IMR-90 (cell line): ENCODE measurements around the gene PNKD. TPM values are rescaled to one million over a fixed set of nuclear protein-coding genes. Genes with fewer than 3 reads are reported as not detected.

Experiments used
- ATAC-seq: fragments of 200-7000 bp; cut with Tn5 transposase; 2 replicates; pipeline ENCODE4 v1.9.1; 2020; ENCODE audit warnings: low read depth, mild to moderate bottlenecking, moderate library complexity
- BruUV-seq: library from RNA; stranded (reverse); fragments of 400-500 nt; replicated peaks from 2 replicates; lab custom pipeline; 2021; lab: Mats Ljungman, UMichigan
- CTCF ChIA-PET: fragments of 300-600 bp; formaldehyde crosslinking; extraction: SDS; loops from one replicate; lab custom pipeline; 2021; ENCODE audit warnings: antibody characterized with exemption; lab: Yijun Ruan, JAX
- POLR2A ChIA-PET: fragments of 300-600 bp; sonication (Branson Sonifier 250); formaldehyde crosslinking; loops from one replicate; lab custom pipeline; 2022; ENCODE audit warnings: antibody characterized with exemption; ENCODE audit not compliant: unreplicated experiment; lab: Charles Lee
- DNase-seq: peaks from one replicate; pipeline ENCODE4 v3.0.0; 2013
- H2AFZ ChIP-seq: replicated peaks from 2 replicates; pipeline ENCODE3; 2013; ENCODE audit warnings: low read length, mild to moderate bottlenecking; ENCODE audit not compliant: poor library complexity
- H2AK5ac ChIP-seq: 2 replicates; pipeline ENCODE4 v1.6.1; 2013; ENCODE audit warnings: low read depth, low read length, inconsistent platforms
- H2AK9ac ChIP-seq: replicated peaks from 2 replicates; pipeline ENCODE3; 2013; ENCODE audit warnings: mild to moderate bottlenecking, low read depth, low read length, moderate library complexity; ENCODE audit not compliant: poor library complexity
- H2BK120ac ChIP-seq: 2 replicates; pipeline ENCODE4 v1.6.1; 2013; ENCODE audit warnings: low read depth, low read length, inconsistent platforms
- H2BK15ac ChIP-seq: 3 replicates; pipeline ENCODE4 v1.6.1; 2013; ENCODE audit warnings: low read depth, low read length, inconsistent platforms
- H2BK20ac ChIP-seq: 2 replicates; pipeline ENCODE4 v1.6.1; 2013; ENCODE audit warnings: low read depth, mild to moderate bottlenecking, inconsistent platforms, low read length, moderate library complexity
- H2BK5ac ChIP-seq: 2 replicates; pipeline ENCODE4 v1.6.1; 2013; ENCODE audit warnings: mild to moderate bottlenecking, low read depth, low read length, inconsistent platforms; ENCODE audit not compliant: poor library complexity, severe bottlenecking
- H3K14ac ChIP-seq: replicated peaks from 2 replicates; pipeline ENCODE4 v1.6.1; 2013; ENCODE audit warnings: low read depth, low read length, inconsistent platforms
- H3K18ac ChIP-seq: 2 replicates; pipeline ENCODE4 v1.6.1; 2013; ENCODE audit warnings: low read depth, low read length, control low read depth
- H3K23ac ChIP-seq: 2 replicates; pipeline ENCODE4 v1.6.1; 2013; ENCODE audit warnings: low read depth, low read length, inconsistent platforms
- H3K27ac ChIP-seq: 2 replicates; pipeline ENCODE4 v1.5.1; 2013; ENCODE audit warnings: mild to moderate bottlenecking, control low read depth, low read length; ENCODE audit not compliant: insufficient read depth
- H3K27me3 ChIP-seq: 2 replicates; pipeline ENCODE4 v1.6.1; 2013; ENCODE audit warnings: low read length; ENCODE audit not compliant: control insufficient read depth, insufficient read depth
- H3K36me3 ChIP-seq: 2 replicates; pipeline ENCODE4 v1.6.1; 2013; ENCODE audit warnings: low read length, mixed read lengths; ENCODE audit not compliant: control insufficient read depth, insufficient read depth
- H3K4ac ChIP-seq: 2 replicates; pipeline ENCODE4 v1.6.1; 2013; ENCODE audit warnings: low read depth, low read length, inconsistent platforms
- H3K4me1 ChIP-seq: 2 replicates; pipeline ENCODE4 v1.6.1; 2013; ENCODE audit warnings: low read length, mixed read lengths; ENCODE audit not compliant: control insufficient read depth, insufficient read depth
- H3K4me2 ChIP-seq: 2 replicates; pipeline ENCODE4 v1.6.1; 2013; ENCODE audit warnings: low read depth, mild to moderate bottlenecking, control low read depth, low read length, moderate library complexity
- H3K4me3 ChIP-seq: 2 replicates; pipeline ENCODE4 v1.5.1; 2013; ENCODE audit warnings: low read depth, mild to moderate bottlenecking, control low read depth, low read length, moderate library complexity; ENCODE audit not compliant: insufficient read depth
- H3K56ac ChIP-seq: 2 replicates; pipeline ENCODE4 v1.6.1; 2013; ENCODE audit warnings: low read length, inconsistent platforms; ENCODE audit not compliant: insufficient read depth; ENCODE audit errors: extremely low read depth
- H3K79me1 ChIP-seq, 2 experiments: 2 replicates each; pipeline ENCODE4 v1.6.1; 2013; ENCODE audit warnings: low read length in 2 of 2, inconsistent platforms in 1 of 2, low read depth in 1 of 2
- H3K9ac ChIP-seq: 2 replicates; pipeline ENCODE4 v1.6.1; 2013; ENCODE audit warnings: low read depth, low read length, control low read depth
- H3K9me1 ChIP-seq: 2 replicates; pipeline ENCODE4 v1.6.1; 2013; ENCODE audit warnings: low read length, inconsistent platforms; ENCODE audit not compliant: insufficient read depth
- H3K9me3 ChIP-seq: 2 replicates; pipeline ENCODE4 v1.6.1; 2013; ENCODE audit warnings: low read length; ENCODE audit not compliant: control insufficient read depth, insufficient read depth
- H4K20me1 ChIP-seq: 2 replicates; pipeline ENCODE4 v1.6.1; 2013; ENCODE audit warnings: low read length, inconsistent platforms; ENCODE audit not compliant: insufficient read depth
- H4K5ac ChIP-seq: 2 replicates; pipeline ENCODE4 v1.6.1; 2013; ENCODE audit warnings: mild to moderate bottlenecking, low read depth, low read length, control low read depth
- H4K8ac ChIP-seq, 2 experiments: 2 replicates each; pipeline ENCODE4 v1.6.1; 2013; ENCODE audit warnings: low read depth in 2 of 2, low read length in 2 of 2, control low read depth in 1 of 2, inconsistent platforms in 1 of 2
- H4K91ac ChIP-seq: 2 replicates; pipeline ENCODE4 v1.6.1; 2013; ENCODE audit warnings: low read depth, low read length, inconsistent platforms; ENCODE audit not compliant: insufficient read depth
- BHLHE40 ChIP-seq: fragments of 150-350 bp; IDR thresholded peaks from 2 replicates; pipeline ENCODE4 v1.6.1; 2016; ENCODE audit warnings: mild to moderate bottlenecking, low read depth, low read length
- CEBPB ChIP-seq: IDR thresholded peaks from 2 replicates; pipeline ENCODE4 v1.6.1; 2012; ENCODE audit warnings: low read depth, low read length, improper control_type of control experiment
- CHD1 ChIP-seq: IDR thresholded peaks from 2 replicates; pipeline ENCODE4 v1.6.1; 2012; ENCODE audit warnings: low read depth, low read length, improper control_type of control experiment
- FOS ChIP-seq: fragments of 150-350 bp; IDR thresholded peaks from 2 replicates; pipeline ENCODE4 v1.6.1; 2016; ENCODE audit warnings: low read depth, low read length
- MAFK ChIP-seq: IDR thresholded peaks from 2 replicates; pipeline ENCODE4 v1.6.1; 2012; ENCODE audit warnings: low read depth, low read length, improper control_type of control experiment
- MAZ ChIP-seq: IDR thresholded peaks from 2 replicates; pipeline ENCODE4 v1.6.1; 2012; ENCODE audit warnings: low read depth, mild to moderate bottlenecking, low read length, improper control_type of control experiment, moderate library complexity, borderline replicate concordance
- MXI1 ChIP-seq: IDR thresholded peaks from 2 replicates; pipeline ENCODE4 v1.6.1; 2012; ENCODE audit warnings: low read depth, mild to moderate bottlenecking, low read length, moderate library complexity, borderline replicate concordance
- NFE2L2 ChIP-seq: fragments of 150-350 bp; IDR thresholded peaks from 2 replicates; pipeline ENCODE4 v1.6.1; 2016; ENCODE audit warnings: low read depth, mild to moderate bottlenecking, low read length
- POLR2A ChIP-seq: IDR thresholded peaks from 2 replicates; pipeline ENCODE4 v1.6.1; 2012; ENCODE audit warnings: mild to moderate bottlenecking, low read depth, low read length
- RAD21 ChIP-seq: IDR thresholded peaks from 2 replicates; pipeline ENCODE4 v1.6.1; 2012; ENCODE audit warnings: low read length, improper control_type of control experiment
- RCOR1 ChIP-seq: IDR thresholded peaks from 2 replicates; pipeline ENCODE4 v1.6.1; 2012; ENCODE audit warnings: mild to moderate bottlenecking, low read length, improper control_type of control experiment; ENCODE audit not compliant: insufficient replicate concordance
- RFX5 ChIP-seq: IDR thresholded peaks from 2 replicates; pipeline ENCODE4 v1.8.0; 2012; ENCODE audit warnings: low read depth, mild to moderate bottlenecking, low read length, moderate library complexity
- SMC3 ChIP-seq: fragments of 150-350 bp; IDR thresholded peaks from 2 replicates; pipeline ENCODE4 v1.6.1; 2016; ENCODE audit warnings: low read depth, mild to moderate bottlenecking, antibody characterized with exemption, low read length, moderate library complexity
- WGBS, 2 experiments: methylation state at CpG; one replicate each; pipeline versions ENCODE4 v1.1.5 to v1.1.7; 2013; ENCODE audit warnings: missing lambda C conversion rate in 2 of 2; ENCODE audit not compliant: insufficient read length in 1 of 2; ENCODE audit errors: extremely low coverage in 2 of 2; 5-methylcytosine and 5-hydroxymethylcytosine counted together
- dilution Hi-C: fragments of 300-500 bp; cut with HindIII; formaldehyde crosslinking; loops from one replicate; pipeline ENCODE4 v1.14.3; 2018; ENCODE audit warnings: low sequenced_read_pairs; ENCODE audit not compliant: unreplicated experiment
- in situ Hi-C: fragments of 300-500 bp; cut with MboI; formaldehyde crosslinking; loops from 3 replicates; pipeline ENCODE4 v1.14.3; 2019; ENCODE audit warnings: low sequenced_read_pairs, inconsistent platforms, mixed read lengths
- intact Hi-C: fragments of 100-400 bp; cut with micrococcal nuclease; formaldehyde crosslinking; loops from 2 replicates; pipeline ENCODE4 v1.10.0; 2022
- polyA plus RNA-seq, 3 experiments: library from polyadenylated mRNA; depleted of rRNA; stranded (reverse); fragments of >200 nt; gene quantifications; 2 replicates each; pipeline ENCODE4 v1.2.3, GENCODE V29; 2012; ENCODE audit warnings: low replicate concordance in 1 of 3
- total RNA-seq: library from RNA; depleted of rRNA; stranded (reverse); fragments of >200 nt; gene quantifications from 2 replicates; pipeline ENCODE4 v1.2.3, GENCODE V29; 2012
- TF ChIP-seq, protein P1 (sequence below): conservative IDR thresholded peaks from 2 replicates; pipeline ENCODE4 v1.5.1; 2012; ENCODE audit warnings: mild to moderate bottlenecking, low read depth, low read length, improper control_type of control experiment
- TF ChIP-seq, protein P2 (sequence below): fragments of 150-350 bp; IDR thresholded peaks from 2 replicates; pipeline ENCODE4 v1.6.1; 2016; ENCODE audit warnings: low read depth, mild to moderate bottlenecking, low read length, moderate library complexity, borderline replicate concordance
- TF ChIP-seq, protein P3 (sequence below): fragments of 150-350 bp; IDR thresholded peaks from 2 replicates; pipeline ENCODE4 v1.6.1; 2017; ENCODE audit warnings: mild to moderate bottlenecking, antibody characterized with exemption, low read length, low read depth

PNKD gene
- total and polyA plus RNA-seq, 2 of the 4 experiments (the other 2 are of a cell fraction) = 19.2 to 68.5 TPM

DNA sequence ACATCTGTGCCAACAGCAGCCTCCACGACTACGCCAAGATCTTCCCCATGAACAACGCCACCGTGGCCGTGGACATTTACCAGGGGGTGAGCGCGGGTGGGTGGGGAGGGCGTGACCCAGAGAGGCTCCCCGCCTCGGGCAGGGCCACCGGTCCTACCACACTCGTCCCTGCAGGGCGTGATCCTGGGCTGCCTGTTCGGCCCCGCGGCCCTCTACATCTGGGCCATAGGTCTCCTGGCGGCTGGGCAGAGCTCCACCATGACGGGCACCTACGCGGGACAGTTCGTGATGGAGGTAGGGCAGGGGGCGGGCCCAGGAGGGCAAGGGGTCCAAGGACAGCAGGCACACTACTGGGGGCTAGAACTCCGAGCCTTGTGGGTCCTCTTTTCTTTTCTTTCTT lies 120.9 kb downstream of the PNKD start:
- no peak overlapping the region for H2AK9ac ChIP-seq
- H3K79me1 ChIP-seq = no peaks in the 10 kb centered on the region
- H3K4me3 ChIP-seq = no peak overlapping the region
- no peak overlapping the region for H4K91ac ChIP-seq
- ChIA-PET POLR2A (no interaction called here), CTCF (no interaction called here)
- H2AFZ ChIP-seq = no peak overlapping the region
- WGBS, 2 experiments = 80% methylated on average over 2 of the region's 23 CpGs; no CpG with 5 or more reads in 1 of the 2 experiments
- no TSS peak for BruUV-seq
- H4K5ac ChIP-seq = no peak overlapping the region
- DNase-seq = no peak
- no peaks in the 10 kb centered on the region for H4K20me1 ChIP-seq
- H2BK5ac ChIP-seq = no peak overlapping the region
- no peak overlapping the region for H2AK5ac ChIP-seq
- no peak overlapping the region for H3K9ac ChIP-seq
- dilution Hi-C loops (no loop called here), in situ Hi-C loops (loop anchor here (10.0 kb wide), 1 partner anchor 116 kb away; the partner anchor contains the start of genes AAMP and PNKD), intact Hi-C loops (no loop called here)
- no peak for ATAC-seq
- H3K18ac ChIP-seq = no peak overlapping the region
- H3K27ac ChIP-seq = no peak overlapping the region
- no peak overlapping the region for H3K14ac ChIP-seq
- H4K8ac ChIP-seq = no peak overlapping the region
- H3K36me3 ChIP-seq = no peaks in the 10 kb centered on the region
- H3K27me3 ChIP-seq = peaks cover 2% of the 10 kb centered on the region; the same call in 1 of the 2 replicates
- H3K4ac ChIP-seq = no peak overlapping the region
- H3K4me2 ChIP-seq = no peak overlapping the region
- TF ChIP-seq CHD1 = no peak
- TF ChIP-seq, protein P1, sequence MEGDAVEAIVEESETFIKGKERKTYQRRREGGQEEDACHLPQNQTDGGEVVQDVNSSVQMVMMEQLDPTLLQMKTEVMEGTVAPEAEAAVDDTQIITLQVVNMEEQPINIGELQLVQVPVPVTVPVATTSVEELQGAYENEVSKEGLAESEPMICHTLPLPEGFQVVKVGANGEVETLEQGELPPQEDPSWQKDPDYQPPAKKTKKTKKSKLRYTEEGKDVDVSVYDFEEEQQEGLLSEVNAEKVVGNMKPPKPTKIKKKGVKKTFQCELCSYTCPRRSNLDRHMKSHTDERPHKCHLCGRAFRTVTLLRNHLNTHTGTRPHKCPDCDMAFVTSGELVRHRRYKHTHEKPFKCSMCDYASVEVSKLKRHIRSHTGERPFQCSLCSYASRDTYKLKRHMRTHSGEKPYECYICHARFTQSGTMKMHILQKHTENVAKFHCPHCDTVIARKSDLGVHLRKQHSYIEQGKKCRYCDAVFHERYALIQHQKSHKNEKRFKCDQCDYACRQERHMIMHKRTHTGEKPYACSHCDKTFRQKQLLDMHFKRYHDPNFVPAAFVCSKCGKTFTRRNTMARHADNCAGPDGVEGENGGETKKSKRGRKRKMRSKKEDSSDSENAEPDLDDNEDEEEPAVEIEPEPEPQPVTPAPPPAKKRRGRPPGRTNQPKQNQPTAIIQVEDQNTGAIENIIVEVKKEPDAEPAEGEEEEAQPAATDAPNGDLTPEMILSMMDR = no peak
- no peak for TF ChIP-seq RCOR1
- TF ChIP-seq MAZ = no peak
- TF ChIP-seq CEBPB = no peak
- TF ChIP-seq RFX5 = no peak
- no peak for TF ChIP-seq POLR2A
- no peak for TF ChIP-seq BHLHE40
- TF ChIP-seq, protein P2, sequence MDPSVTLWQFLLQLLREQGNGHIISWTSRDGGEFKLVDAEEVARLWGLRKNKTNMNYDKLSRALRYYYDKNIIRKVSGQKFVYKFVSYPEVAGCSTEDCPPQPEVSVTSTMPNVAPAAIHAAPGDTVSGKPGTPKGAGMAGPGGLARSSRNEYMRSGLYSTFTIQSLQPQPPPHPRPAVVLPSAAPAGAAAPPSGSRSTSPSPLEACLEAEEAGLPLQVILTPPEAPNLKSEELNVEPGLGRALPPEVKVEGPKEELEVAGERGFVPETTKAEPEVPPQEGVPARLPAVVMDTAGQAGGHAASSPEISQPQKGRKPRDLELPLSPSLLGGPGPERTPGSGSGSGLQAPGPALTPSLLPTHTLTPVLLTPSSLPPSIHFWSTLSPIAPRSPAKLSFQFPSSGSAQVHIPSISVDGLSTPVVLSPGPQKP = no peak
- TF ChIP-seq MXI1 = no peak
- TF ChIP-seq RAD21 = no peak
- TF ChIP-seq SMC3 = no peak
- TF ChIP-seq, protein P3, sequence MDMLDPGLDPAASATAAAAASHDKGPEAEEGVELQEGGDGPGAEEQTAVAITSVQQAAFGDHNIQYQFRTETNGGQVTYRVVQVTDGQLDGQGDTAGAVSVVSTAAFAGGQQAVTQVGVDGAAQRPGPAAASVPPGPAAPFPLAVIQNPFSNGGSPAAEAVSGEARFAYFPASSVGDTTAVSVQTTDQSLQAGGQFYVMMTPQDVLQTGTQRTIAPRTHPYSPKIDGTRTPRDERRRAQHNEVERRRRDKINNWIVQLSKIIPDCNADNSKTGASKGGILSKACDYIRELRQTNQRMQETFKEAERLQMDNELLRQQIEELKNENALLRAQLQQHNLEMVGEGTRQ = no peak
- no peak for TF ChIP-seq NFE2L2
- TF ChIP-seq FOS = no peak
- no peak for TF ChIP-seq MAFK
- H3K4me1 ChIP-seq = peaks cover 4% of the 10 kb centered on the region
- no peaks in the 10 kb centered on the region for H3K9me3 ChIP-seq
- H3K56ac ChIP-seq = no peak overlapping the region
- H3K9me1 ChIP-seq = 0 out of 2 replicates have a peak, but pooled peaks cover 2% of the 10 kb centered on the region
- H2BK20ac ChIP-seq = no peak overlapping the region
- H2BK15ac ChIP-seq = no peak overlapping the region
- H2BK120ac ChIP-seq = no peak overlapping the region
- no peak overlapping the region for H3K23ac ChIP-seq
